Keratinocyte (primary cell): Measurements from ENCODE around the gene RPL39L. TPM values are rescaled to one million over a fixed set of nuclear protein-coding genes. Genes with fewer than 3 reads are reported as not detected.

Experiments used
- DNase-seq: peaks from one replicate; pipeline ENCODE4 v3.0.0-alpha.2; 2011; ENCODE audit warnings: low read depth, missing footprints, low spot score
- FAIRE-seq: peaks from 2 replicates; lab custom pipeline; 2011; peaks lifted over from hg19 to GRCh38; lab: Jason Lieb, UNC
- H2AFZ ChIP-seq: 2 replicates; pipeline ENCODE4 v1.6.0; 2012; ENCODE audit warnings: low read length, control low read depth, inconsistent platforms; ENCODE audit not compliant: control insufficient read depth
- H3K27ac ChIP-seq: 2 replicates; pipeline ENCODE4 v1.5.1; 2011; ENCODE audit warnings: low read length; ENCODE audit not compliant: control insufficient read depth, insufficient read depth
- H3K27me3 ChIP-seq: 3 replicates; pipeline ENCODE4 v1.6.0; 2011; ENCODE audit warnings: low read length; ENCODE audit not compliant: control insufficient read depth, insufficient read depth; ENCODE audit errors: extremely low read depth
- H3K36me3 ChIP-seq, 2 experiments: 2 replicates in 1 of 2; 3 replicates in 1 of 2; pipeline ENCODE4 v1.5.1; 2011; ENCODE audit warnings: low read length in 2 of 2, mild to moderate bottlenecking in 1 of 2; ENCODE audit not compliant: control insufficient read depth in 2 of 2, insufficient read depth in 2 of 2; ENCODE audit errors: extremely low read depth in 1 of 2
- H3K4me1 ChIP-seq: 3 replicates; pipeline ENCODE4 v1.5.1; 2011; ENCODE audit warnings: low read length; ENCODE audit not compliant: control insufficient read depth, insufficient read depth; ENCODE audit errors: extremely low read depth
- H3K4me2 ChIP-seq: 3 replicates; pipeline ENCODE4 v1.6.0; 2011; ENCODE audit warnings: low read depth, low read length; ENCODE audit not compliant: control insufficient read depth, insufficient read depth; ENCODE audit errors: extremely low read depth
- H3K4me3 ChIP-seq, 3 experiments: fragments of 200-600 bp in 1 of 3; sonication (generic) in 1 of 3; 2 replicates in 2 of 3; 3 replicates in 1 of 3; pipeline ENCODE4 v1.5.1; 2011 to 2016; ENCODE audit warnings: low read length in 3 of 3, mild to moderate bottlenecking in 3 of 3, control low read depth in 2 of 3, inconsistent platforms in 1 of 3, low read depth in 1 of 3, mixed read lengths in 1 of 3, mixed run types in 1 of 3, moderate library complexity in 1 of 3; ENCODE audit not compliant: control insufficient read depth in 2 of 3, insufficient read depth in 2 of 3; ENCODE audit errors: extremely low read depth in 1 of 3
- H3K79me2 ChIP-seq: 2 replicates; pipeline ENCODE4 v1.6.0; 2012; ENCODE audit warnings: low read length; ENCODE audit not compliant: control insufficient read depth, insufficient read depth
- H3K9ac ChIP-seq: 3 replicates; pipeline ENCODE4 v1.6.0; 2011; ENCODE audit warnings: low read length; ENCODE audit not compliant: control insufficient read depth, insufficient read depth; ENCODE audit errors: extremely low read depth
- H3K9me1 ChIP-seq: 3 replicates; pipeline ENCODE4 v1.6.0; 2011; ENCODE audit warnings: low read length; ENCODE audit not compliant: control insufficient read depth, insufficient read depth; ENCODE audit errors: extremely low read depth
- H3K9me3 ChIP-seq: 2 replicates; pipeline ENCODE4 v1.5.1; 2012; ENCODE audit warnings: low read depth, low read length; ENCODE audit not compliant: control insufficient read depth
- H4K20me1 ChIP-seq: 3 replicates; pipeline ENCODE4 v1.6.0; 2011; ENCODE audit warnings: low read length; ENCODE audit not compliant: control insufficient read depth, insufficient read depth; ENCODE audit errors: extremely low read depth
- EZH2 ChIP-seq: IDR thresholded peaks from one replicate; pipeline ENCODE4 v1.6.1; 2012; ENCODE audit warnings: inconsistent platforms, mild to moderate bottlenecking, low read length, moderate library complexity
- dilution Hi-C: fragments of 300-500 bp; cut with MboI; formaldehyde crosslinking; loops from one replicate; pipeline ENCODE4 v1.7.0; 2020; ENCODE audit warnings: low sequenced_read_pairs; ENCODE audit not compliant: extremely low pct_ligation_motif_present
- polyA plus RNA-seq, 5 experiments: library from polyadenylated mRNA; depleted of rRNA in 3 of 5; stranded (reverse) in 3 of 5; stranded (forward) in 1 of 5; unstranded in 1 of 5; fragments of >200 nt; gene quantifications; 1 replicate in 1 of 5; 2 replicates in 3 of 5; 3 replicates in 1 of 5; pipeline versions ENCODE4 v1.2.1 to v1.2.3, GENCODE V29; 2011 to 2012; ENCODE audit warnings: missing spikeins in 2 of 5, low read depth in 1 of 5, low replicate concordance in 1 of 5
- TF ChIP-seq, protein P1 (sequence below), 3 experiments: IDR thresholded peaks in 1 of 3; conservative IDR thresholded peaks in 1 of 3; optimal IDR thresholded peaks in 1 of 3; 2 replicates in 2 of 3; 3 replicates in 1 of 3; pipeline versions ENCODE3 to v1.5.1; 2011; ENCODE audit warnings: low read length in 3 of 3, mild to moderate bottlenecking in 3 of 3, moderate library complexity in 2 of 3, control low read depth in 1 of 3, inconsistent platforms in 1 of 3; ENCODE audit not compliant: insufficient read depth in 2 of 3; ENCODE audit errors: extremely low read depth in 1 of 3

RPL39L gene
- polyA plus RNA-seq, 1 donor (not counting 4 experiments of a cell fraction or from before 2014, with no cell fraction given): 20.0 TPM

DNA sequence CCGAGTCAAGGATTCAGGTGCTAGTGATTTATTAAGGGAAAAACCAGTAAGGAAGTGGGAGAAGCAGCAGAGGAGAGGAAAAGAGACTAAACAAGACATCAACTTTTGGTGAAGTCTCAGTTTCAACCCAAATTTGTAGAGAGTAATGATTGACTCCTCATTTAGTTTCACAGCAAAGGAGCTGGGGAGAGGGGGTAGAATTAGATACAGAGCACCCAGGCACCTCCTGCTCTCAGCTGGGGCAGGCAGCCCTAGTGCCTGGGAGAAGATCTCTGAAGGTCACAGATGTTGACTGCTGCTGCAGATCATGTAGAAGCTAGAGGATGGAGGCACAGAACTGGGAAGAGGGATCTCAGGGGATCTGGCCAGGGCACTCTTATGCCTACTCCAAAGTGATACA lies 29.1 kb downstream of the RPL39L start:
- Histone ChIP-seq H3K36me3 (no peaks in the 10 kb centered on the region), H3K9me1 (no peaks in the 10 kb centered on the region), H3K27ac (no peak overlapping the region), H3K9me3 (no peaks in the 10 kb centered on the region), H3K4me3 (no peak overlapping the region), H3K4me2 (no peak overlapping the region), H2AFZ (no peak overlapping the region), H4K20me1 (no peaks in the 10 kb centered on the region), H3K79me2 (no peaks in the 10 kb centered on the region), H3K9ac (no peak overlapping the region), H3K27me3 (no peaks in the 10 kb centered on the region), H3K4me1 (no peaks in the 10 kb centered on the region)
- TF ChIP-seq, protein P1, sequence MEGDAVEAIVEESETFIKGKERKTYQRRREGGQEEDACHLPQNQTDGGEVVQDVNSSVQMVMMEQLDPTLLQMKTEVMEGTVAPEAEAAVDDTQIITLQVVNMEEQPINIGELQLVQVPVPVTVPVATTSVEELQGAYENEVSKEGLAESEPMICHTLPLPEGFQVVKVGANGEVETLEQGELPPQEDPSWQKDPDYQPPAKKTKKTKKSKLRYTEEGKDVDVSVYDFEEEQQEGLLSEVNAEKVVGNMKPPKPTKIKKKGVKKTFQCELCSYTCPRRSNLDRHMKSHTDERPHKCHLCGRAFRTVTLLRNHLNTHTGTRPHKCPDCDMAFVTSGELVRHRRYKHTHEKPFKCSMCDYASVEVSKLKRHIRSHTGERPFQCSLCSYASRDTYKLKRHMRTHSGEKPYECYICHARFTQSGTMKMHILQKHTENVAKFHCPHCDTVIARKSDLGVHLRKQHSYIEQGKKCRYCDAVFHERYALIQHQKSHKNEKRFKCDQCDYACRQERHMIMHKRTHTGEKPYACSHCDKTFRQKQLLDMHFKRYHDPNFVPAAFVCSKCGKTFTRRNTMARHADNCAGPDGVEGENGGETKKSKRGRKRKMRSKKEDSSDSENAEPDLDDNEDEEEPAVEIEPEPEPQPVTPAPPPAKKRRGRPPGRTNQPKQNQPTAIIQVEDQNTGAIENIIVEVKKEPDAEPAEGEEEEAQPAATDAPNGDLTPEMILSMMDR (optimal IDR thresholded peaks at IDR 0.05 in 1 of 3, IDR thresholded peaks at IDR 0.05 in 1 of 3, conservative IDR thresholded peaks at IDR 0.05 in 1 of 3; ENCODE audit: extremely low read depth in 1 of 3, insufficient read depth in 2 of 3, low read length in 3 of 3): no peak
- TF ChIP-seq EZH2: no peak
- no peak for DNase-seq
- FAIRE-seq: no peak
- dilution Hi-C loops: no loop called here

DNA sequence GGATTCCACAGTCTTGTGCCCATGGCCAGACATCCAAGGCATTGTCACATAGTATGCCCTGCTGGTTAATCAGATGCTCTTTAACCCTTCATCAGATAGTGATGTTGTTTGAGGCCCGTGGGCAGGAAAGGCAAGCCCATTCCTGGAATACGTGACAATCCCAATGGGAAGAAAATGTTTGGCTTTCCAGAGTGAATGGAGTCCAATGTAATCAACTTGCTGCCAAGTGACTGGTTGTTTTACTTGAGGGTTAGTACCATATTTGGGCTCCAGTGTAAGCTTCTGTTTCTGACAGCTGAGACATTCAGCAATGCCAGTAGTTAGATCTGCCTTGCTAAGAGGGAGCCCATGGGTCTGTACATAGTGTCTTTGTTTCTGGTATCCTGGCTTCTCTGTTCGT lies 31.3 kb downstream of the RPL39L start:
- no peak overlapping the region for H2AFZ ChIP-seq
- H4K20me1 ChIP-seq: no peaks in the 10 kb centered on the region
- FAIRE-seq: no peak
- DNase-seq: no peak
- H3K9ac ChIP-seq: no peak overlapping the region
- no peak overlapping the region for H3K27ac ChIP-seq
- TF ChIP-seq, protein P1 (optimal IDR thresholded peaks at IDR 0.05 in 1 of 3, IDR thresholded peaks at IDR 0.05 in 1 of 3, conservative IDR thresholded peaks at IDR 0.05 in 1 of 3; ENCODE audit: extremely low read depth in 1 of 3, insufficient read depth in 2 of 3, low read length in 3 of 3): no peak
- no peak for TF ChIP-seq EZH2
- H3K27me3 ChIP-seq: no peaks in the 10 kb centered on the region
- H3K9me1 ChIP-seq: no peaks in the 10 kb centered on the region
- no peaks in the 10 kb centered on the region for H3K79me2 ChIP-seq
- dilution Hi-C loops: no loop called here
- H3K4me2 ChIP-seq: no peak overlapping the region
- no peaks in the 10 kb centered on the region for H3K9me3 ChIP-seq
- H3K4me3 ChIP-seq: no peak overlapping the region
- H3K36me3 ChIP-seq: no peaks in the 10 kb centered on the region
- no peaks in the 10 kb centered on the region for H3K4me1 ChIP-seq
